Brain pericyte (primary cell): ENCODE measurements around the gene OR52E1.
"Not testable (repeated sequence)": the region's sequence is repeated elsewhere in the genome, so short reads cannot be mapped to it uniquely, and the experiment has no call there.

Experiments used
- DNase-seq: peaks from one replicate; pipeline ENCODE4 v3.0.0-alpha.2; 2012; ENCODE audit warnings: low read depth, low spot score

The OR52E1 gene

DNA sequence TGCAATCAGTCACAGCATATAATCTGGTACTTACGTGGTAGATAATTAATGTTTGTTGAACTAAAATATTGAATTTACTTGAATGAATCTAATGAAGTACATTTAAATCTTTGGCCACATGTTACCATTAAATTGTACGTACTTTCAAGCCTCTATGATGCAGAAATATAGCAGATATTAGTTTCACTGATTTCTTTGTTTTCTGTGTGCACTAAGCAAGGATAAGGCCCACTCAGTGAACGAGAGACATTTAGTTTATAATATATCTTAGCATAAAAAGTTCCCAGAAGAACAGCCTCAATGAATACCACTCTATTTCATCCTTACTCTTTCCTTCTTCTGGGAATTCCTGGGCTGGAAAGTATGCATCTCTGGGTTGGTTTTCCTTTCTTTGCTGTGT, at the start of gene OR52E1:
OR52E1 (plus strand) TSS at position 301 of the 400 bp plus-strand sequence.
- DNase-seq, result no peak

DNA sequence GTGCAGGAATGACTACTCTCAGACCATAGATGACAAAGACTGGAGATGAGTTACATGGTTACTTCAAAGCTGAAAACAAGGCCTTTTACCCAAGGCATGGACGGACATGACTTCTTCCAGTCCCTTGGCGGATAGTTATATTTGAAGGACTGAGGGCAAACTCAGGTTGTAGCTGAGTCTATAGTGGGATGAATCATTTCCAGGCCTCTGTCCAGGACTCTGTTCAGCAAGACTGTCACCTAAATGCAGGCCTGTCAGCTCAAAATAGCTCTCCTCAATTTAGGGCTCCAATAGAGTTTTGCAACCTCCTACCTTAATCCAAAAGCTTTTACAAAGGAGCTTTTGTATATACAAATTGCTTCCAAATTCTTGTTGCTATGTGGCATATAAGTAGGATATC, 47.4 kb upstream of the OR52E1 start:
- no peak for DNase-seq

DNA sequence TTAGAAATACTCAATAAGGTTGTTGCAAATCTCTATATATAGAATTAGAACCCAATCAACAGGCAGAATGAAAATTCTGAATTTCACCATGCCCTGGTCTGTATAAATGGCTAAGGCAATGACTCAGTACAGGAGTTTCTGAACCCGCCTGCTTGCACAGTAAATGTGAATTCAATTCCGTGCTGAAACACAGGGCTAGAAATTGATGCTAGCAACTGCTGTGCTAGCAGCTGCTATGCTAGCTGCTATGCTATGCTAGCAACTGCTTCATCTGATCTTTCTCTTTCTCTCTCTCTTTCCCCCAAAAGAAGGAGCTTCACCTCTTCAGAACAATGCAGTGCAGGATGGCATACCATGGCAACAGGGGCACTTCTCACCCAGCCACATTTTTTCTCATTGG, 32.7 kb upstream of the OR52E1 start:
- no peak for DNase-seq

DNA sequence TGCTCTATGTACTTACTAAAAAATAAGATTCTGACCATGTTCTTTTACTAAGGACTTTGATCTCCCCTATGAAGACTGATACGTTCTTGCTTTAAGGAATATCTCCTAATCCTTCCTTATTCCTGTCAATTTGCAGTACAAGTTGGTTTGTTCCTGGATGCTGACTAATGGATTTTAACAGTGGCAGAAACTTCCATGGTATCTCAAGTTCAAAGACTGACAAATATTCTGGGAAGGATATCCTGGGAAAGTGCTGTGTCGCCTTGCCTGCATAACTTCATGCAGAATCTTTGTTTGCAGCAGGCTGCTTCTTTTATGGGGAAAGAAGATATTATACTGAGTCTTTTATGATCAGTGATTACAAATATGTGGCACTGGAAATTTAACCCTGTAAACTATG, 31.4 kb upstream of the OR52E1 start:
- no peak for DNase-seq

DNA sequence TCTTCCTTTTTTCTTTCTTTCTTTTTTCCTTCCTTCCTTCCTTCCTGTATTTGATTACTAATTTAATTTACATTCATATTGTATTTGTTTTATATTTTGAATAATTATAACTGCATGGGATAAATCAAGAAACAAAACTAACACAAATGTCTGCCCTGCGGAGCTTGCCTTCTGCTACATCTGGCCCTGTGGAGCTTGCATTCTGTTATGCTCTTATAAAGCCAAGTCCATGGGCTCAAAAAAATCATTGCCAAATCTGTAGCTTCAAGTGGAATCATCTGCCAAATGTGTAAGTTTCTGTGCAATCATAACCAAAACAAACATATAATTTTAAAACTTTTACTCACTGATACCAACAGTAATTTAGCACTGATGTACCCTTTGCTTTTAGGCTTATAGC, 31.0 kb upstream of the OR52E1 start:
- DNase-seq, result no peak

DNA sequence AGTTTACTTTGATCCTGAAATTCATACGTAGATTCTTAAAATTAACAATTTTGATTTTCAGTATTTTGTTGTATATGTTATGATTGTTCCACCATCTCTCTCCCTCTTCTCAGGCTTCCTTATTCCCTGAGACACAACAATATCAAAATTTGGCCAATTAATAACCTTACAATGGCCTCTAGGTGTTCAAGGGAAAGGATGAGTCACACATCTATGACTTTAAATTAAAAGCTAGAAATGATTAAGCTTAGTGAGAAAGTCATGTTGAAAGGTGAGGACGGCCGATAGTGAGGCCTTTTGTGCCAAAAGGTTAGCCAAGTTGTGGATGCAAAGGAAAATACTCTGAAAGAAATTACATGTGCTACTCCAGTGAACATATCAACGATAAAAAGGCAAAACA, 28.5 kb upstream of the OR52E1 start:
- DNase-seq, result no peak

DNA sequence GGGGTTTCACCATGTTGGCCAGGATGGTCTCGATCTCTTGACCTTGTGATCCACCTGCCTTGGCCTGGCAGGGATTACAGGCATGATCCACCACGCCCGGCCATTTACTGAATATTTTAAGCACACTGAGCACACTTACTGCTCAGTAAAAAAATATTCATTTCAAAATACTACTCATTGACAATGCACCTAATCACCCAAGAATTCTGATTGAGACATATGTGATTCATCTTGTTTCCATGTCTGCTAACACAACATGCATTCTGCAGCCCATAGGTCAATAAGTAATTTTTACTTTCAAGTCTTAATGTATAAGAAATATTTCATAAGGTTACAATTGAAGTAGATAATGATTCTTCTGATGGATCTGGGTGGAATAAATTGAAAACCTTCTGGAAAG, 27.3 kb upstream of the OR52E1 start:
- DNase-seq, result no peak

DNA sequence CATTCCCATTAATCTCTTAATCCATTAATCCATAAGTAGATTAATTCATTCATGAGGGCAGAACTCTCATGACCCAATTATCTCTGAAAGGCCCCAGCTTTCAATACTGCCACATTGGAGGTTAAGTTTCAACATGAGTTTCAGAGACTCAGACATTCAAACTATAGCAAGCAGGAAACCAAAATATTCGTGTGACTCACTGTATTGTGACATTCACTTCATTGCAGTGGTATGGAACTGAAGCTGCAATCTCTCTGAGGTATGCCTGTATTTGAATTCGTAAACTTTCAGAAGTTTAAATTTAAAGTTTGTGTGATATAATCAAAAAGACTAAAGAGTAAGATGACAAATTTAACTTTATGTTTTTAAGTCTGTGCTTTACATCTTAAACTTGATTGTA, 26.0 kb upstream of the OR52E1 start:
- DNase-seq, result no peak

DNA sequence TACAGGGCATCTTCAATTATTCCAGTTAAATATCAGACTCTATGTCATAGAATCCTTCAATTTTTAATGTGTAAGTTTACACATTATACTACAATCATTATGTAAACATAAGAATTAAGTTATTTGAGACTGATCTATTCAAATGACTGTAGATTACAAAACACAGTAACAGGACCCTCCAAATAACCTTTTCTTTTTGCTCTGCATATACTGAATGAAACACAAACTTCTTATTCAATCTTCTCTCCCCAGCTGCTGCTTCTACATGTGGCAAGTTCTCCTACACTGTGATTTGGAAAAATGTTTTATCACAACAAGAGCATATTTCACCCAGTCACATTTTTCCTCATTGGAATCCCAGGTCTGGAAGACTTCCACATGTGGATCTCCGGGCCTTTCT, 23.1 kb upstream of the OR52E1 start, which contains the start of gene OR52J3:
OR52J3 (plus strand) TSS at position 301 of the 400 bp plus-strand sequence; CDS start at position 301, 0 bp downstream.
- DNase-seq, result no peak

DNA sequence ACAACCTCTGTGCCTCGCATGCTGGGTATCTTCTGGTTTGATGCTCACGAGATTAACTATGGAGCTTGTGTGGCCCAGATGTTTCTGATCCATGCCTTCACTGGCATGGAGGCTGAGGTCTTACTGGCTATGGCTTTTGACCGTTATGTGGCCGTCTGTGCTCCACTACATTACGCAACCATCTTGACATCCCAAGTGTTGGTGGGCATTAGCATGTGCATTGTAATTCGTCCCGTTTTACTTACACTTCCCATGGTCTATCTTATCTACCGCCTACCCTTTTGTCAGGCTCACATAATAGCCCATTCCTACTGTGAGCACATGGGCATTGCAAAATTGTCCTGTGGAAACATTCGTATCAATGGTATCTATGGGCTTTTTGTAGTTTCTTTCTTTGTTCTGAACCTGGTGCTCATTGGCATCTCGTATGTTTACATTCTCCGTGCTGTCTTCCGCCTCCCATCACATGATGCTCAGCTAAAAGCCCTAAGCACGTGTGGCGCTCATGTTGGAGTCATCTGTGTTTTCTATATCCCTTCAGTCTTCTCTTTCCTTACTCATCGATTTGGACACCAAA, 22.5 kb upstream of the OR52E1 start:
- DNase-seq, result no peak

DNA sequence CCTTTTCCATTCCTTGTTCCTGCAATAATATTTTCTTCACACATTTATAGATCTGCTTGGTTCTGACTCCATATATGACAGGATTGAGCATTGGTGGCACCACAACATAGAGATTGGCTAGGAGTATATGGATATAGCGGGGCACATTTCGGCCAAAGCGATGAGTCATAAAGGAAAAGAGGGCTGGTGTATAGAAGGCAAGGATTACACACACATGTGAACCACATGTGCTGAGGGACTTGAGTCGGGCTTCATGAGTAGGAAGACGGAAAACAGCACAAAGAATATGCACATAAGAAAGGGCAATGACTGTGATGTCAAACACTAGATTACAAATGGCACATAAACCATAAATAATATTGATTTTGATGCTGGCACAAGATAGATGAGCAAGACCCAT, 10.7 kb upstream of the OR52E1 start:
- DNase-seq, result not testable (repeated sequence)

DNA sequence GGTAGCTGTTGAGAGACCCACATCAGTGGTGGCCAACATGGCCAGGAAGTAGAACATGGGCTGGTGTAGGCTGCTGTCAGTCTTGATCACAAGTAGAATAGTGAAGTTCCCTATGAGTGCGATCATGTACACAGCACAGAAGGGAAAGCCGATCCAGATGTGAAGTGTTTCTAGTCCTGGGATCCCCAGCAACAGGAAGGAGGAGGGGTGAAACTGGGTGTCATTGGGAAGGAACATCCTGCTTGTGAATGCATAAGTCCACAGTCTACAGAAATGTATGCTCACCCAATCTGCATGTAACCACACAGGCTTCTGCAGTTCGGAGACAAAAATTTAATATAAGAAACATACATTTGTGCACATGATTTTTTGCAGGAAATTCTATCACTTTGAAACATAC, 10.0 kb upstream of the OR52E1 start, which contains the start of gene OR52E2:
OR52E2 (minus strand) TSS at position 237 of the 400 bp plus-strand sequence; CDS start at position 237, 0 bp downstream.
- DNase-seq, result no peak

DNA sequence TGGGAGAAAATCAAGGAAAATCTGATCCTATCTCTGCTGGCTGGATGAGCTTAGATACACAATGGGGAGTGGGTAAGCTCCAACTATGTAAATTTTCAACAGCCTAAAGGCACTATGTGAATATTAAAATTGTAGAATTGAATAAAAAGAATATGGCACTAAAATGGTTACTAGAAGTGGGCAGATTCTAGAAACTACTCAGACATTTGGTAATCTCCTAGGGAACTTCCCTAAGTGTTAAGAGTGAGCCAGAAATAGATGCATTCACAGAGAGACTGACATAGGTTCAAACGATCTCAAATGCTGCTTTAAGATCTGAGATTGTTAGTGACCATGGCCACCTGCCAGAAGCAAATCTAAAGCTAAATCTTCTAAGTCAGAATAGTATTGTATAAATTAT, 4.3 kb upstream of the OR52E1 start:
- DNase-seq, result no peak

DNA sequence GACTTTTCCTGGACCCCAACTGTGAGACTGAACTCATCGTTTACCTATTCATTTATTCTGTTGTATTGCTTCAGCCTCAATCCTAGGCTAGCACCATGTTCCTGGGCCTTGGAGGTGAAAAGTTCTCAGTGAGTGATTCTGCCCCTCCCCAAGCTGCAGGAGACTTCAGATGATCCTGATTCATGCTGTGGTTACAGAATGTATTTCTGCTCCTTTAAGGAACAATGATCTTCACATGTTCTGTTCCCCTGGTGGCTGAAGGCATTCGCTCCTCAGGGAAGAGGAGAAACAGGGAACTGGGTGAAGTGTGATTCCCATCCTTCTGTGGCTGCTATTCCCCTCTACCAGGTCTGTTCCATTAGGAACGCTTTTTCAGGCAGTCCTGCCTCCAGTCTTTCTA, 2.4 kb downstream of the OR52E1 start:
- DNase-seq, result no peak

DNA sequence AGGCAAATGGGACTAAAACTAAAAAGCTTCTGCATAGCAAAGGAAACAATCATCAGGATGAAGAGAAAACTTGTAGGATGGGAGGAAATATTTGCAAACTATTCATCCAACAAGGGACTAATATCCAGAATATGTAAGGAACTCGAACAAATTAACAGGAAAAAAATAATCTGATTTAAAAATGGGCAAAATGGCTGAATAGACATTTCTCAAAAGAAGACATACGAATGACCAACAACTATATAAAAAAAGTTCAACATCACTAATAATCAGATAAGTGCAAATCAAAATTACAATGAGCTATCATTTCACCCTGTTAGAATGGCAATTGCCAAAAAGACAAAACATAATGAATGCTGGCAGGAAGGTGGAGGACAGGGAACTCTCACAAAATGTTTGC, 12.0 kb downstream of the OR52E1 start:
- no peak for DNase-seq

DNA sequence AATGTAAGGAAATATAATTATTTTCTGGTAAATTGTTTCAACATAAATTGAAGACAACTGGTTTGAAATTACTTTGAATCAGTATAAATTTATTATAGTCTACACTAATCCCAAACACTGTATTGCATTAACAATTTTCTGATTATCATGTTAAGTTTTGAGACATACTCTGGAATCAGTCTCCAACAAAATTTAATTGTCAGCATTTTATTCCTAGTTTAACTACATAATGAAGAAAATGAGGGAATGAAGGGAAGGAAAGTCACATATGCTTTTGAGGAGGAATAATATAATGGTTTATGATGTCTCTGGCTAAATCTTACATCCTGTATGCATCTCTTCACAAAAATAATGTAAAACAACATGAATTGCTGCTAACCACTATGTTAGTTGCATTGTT, 14.2 kb downstream of the OR52E1 start:
- DNase-seq, result no peak

DNA sequence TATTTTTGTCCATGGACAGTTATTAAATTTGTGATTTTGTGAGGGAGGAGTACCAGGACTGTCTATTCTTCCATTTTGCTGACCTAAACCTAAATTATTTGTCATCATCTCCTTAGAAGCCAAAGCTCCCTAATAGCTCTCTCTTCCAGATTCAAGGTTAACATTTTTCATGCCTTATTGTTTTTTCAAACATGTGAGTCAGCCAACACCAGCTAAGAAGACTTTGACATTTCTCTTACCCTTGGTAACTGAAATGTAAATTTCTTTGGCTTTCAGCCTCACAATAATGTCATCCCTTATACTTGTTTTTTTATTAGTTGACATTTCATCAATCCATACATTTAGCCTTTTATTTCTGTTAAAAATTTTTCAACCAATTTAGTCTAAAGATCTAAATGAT, 19.2 kb downstream of the OR52E1 start:
- DNase-seq, result no peak

DNA sequence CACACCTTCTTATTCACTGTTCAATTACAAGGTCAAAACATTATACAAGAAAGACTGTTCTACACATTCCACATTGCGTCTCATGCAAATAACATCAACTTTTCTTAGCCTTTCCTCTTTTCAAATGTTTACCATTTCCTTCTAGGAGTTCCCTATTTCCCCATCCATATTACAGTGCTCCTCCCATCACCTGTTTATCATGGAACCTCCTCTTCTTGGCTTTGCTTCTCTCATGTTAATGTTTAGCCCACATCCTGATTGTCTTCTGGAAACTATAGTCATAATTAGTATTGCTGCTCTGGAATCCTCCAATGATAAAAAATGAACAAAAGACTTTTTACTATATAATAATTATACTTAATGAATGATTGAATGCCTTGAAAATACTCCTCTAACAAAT, 21.3 kb downstream of the OR52E1 start:
- DNase-seq, result no peak

DNA sequence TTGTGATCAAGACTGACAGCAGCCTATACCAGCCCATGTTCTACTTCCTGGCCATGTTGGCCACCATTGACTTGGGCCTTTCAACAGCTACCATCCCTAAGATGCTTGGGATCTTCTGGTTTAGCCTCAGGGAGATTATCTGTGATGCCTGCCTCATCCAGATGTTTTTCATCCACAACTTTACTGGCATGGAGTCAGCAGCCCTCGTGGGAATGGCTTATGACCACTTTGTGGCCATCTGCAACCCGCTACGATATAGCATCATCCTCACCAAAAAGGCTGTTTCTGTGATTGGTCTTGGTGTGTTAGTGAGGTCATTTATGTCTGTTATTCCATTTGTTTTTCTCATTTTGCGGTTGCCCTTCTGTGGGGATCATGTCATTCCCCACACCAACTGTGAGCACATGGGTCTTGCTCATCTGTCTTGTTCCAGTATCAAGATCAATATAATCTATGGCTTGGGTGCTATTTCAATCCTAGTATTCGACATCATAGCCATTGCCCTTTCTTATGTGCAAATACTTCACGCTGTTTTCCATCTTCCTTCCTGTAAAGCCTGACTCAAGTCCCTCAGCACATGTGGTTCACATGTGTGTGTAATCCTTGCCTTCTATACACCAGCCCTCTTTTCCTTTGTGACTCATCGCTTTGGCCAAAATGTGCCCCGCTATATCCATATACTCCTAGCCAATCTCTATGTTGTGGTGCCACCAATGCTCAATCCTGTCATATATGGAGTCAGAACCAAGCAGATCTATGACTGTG, 23.6 kb downstream of the OR52E1 start:
- no peak for DNase-seq

DNA sequence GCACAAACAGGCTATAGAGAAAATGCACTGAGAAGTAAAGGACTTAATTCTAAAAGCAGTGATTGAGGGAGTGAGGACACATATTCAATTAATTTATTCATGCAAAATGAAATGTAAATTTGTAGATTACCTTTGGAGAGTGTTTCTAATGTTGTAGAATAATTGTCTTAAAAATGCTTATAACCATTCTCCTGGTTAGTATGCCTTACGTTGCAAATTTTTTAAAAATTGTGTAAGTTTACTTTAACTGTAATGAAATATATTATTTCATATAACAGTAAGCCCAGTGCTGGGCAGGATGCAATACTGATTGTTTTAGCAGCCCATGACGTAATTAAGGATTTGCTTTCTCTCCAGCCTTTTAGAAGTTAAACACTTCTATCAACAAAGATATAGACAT, 26.6 kb downstream of the OR52E1 start:
- DNase-seq, result no peak

DNA sequence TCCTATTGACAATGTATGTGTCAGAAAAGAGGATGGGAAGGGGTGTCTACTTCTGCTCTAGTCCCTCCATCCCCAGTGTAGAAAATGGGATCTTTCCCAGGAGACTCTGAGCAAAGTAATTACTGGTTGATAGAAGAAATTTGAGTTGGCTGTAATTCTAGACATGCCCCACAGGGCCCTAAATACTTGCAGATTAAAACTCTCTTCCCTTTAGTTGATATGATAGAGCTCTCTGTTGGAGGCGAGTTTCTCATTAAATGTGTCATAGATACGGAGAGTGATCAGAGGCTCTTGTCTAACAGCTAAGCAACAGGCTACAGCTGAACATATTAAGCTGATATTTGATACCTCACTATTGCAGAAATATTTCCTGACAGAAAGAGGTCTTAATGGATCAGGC, 32.9 kb downstream of the OR52E1 start:
- no peak for DNase-seq

DNA sequence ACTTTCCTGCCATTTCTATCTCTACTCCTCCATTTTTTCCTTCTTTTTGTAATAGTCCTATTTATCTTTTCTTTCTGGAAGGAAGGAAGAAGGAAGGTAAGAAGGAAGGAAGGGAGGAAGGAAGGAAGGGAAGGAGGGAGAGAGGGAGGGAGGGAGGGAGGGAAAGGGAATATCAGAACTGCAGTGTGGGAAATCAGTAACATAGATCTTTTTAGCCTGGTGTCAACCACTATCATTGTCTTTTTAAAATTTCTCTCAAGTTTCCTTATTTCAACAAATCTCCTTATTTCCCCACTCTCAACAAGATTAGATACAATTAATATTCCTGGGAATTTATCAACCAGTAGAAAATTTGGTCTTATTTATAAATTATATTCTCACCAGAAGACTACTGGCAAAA, 33.7 kb downstream of the OR52E1 start:
- no peak for DNase-seq

DNA sequence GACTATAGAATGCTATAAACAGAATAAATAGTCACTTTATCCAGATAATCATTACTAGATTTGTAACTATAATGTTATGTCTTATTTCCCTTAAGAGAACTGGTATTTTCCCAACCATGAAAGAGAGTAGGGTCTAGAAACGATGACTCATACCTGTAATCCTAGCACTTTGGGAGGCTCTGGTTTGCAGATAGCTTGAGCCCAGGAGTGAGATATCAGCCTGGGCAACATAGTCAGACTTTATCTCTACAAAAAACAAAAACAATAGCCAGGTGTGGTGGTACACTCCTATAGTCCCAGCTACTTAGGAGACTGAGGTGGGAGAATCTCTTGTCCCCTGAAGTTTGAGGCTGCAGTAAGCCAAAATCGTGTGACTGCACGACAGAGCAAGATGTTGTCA, 37.9 kb downstream of the OR52E1 start:
- DNase-seq, result no peak
